DMS53 treated with DMSO at 0.1 percent for 48 hours (cell line): ENCODE measurements around the gene FOXO3.
"Not testable (repeated sequence)": the region's sequence is repeated elsewhere in the genome, so short reads cannot be mapped to it uniquely, and the experiment has no call there.

Experiments used
- DNase-seq: peaks from one replicate; lab custom pipeline; 2025; ENCODE audit not compliant: unreplicated experiment; lab: John Stamatoyannopoulos, UW

The FOXO3 gene

GRCh38 chr6:108555399-108556052, 5.2 kb upstream of the FOXO3 start:
- DNase-seq = no peak

- no peak for DNase-seq
These were observed 4.5 kb upstream of the FOXO3 start for GRCh38 chr6:108556250-108556649.

GRCh38 chr6:108556866-108557493, 3.7 kb upstream of the FOXO3 start:
- no peak for DNase-seq

DNA sequence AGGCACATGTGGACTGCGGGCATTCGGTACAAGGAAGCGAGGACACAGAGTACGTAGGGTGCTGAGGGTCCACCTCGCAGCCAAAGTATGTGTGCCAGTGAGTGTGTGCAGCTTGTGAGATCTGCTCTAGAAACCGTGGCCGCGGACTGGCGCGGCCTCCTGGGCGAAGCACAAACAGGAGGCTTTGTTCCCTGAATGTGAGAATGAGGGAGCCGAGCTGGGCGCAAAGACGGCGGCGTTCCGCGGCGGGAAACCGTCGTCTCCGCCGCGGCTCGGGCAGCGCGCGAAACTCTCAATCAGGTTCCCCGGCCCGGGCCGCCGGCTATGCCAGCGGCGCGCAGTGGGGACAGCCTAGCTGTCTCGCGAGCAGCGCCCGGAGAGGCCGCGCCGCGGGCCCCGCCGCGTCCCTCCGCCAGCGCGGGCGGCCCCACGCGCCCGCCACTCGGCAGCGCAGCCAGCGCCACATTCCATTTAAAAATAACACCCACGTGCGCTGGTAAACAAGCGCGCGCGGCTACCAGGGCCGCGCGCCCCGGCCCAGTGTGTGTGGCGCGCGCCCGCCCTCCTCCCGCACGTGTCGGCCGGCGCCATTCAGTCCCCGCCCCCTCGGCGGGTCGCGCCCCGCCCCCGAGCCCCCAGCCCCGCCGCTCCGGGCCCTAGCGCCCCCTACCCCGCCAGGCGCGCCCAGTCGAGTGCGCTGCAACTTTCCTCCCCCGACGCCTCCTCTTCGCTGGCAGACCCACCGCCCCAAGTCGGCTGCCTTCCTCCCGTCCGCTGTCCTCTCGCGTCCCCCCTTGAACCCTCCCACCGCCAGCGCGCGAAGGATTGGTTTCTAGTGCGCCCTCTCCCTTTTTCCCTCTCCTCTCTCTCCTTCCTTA, 3.0 kb upstream of the FOXO3 start:
- peak; percentile 19 for DNase-seq

- peak; percentile 88 for DNase-seq
These were observed 2.2 kb upstream of the FOXO3 start for GRCh38 chr6:108558372-108559096.

DNA sequence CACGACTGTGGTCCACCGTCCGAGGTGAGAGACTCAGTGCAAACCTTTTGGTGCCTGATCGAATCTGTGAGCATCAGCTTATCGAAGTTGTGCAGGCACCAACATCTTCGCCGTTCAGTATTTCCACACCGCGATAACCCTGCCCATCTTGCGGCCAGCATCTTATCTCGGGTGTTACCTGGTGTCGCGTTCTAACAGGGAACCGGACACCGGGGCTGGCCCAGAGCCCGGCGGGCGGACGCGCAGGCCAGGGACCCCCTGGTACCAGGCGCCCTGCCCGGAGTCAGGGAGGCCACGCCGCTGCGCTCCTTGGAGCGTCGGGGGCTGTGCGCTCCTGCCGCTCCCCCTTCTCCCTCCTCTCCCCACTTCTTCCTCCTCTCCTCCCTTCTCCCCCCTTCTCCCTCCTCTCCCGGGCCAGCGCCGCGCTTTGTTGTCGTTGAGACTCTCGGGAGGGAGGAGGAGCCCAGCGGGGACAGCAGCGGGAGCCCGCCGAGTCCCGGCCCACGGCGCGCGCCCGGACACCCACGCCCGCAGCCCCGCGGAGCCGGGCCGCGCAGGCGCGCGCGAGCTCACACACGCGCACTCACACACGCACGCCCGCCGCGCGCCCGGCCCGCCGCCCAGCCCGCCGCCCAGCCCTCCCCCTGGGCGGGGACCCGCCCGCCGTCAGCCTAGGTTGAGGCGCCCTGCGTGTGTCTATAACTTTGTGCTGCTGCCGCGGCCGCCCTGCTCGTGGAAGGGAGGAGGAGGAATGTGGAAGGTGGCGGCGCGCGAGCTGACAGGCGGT, 1.4 kb upstream of the FOXO3 start:
- peak; percentile 68 for DNase-seq

GRCh38 chr6:108559884-108560462, 744 bp upstream of the FOXO3 start:
- peak; percentile 24 for DNase-seq

GRCh38 chr6:108561309-108561647, 561 bp downstream of the FOXO3 start:
- not testable (repeated sequence) for DNase-seq

GRCh38 chr6:108561742-108562502, 1.2 kb downstream of the FOXO3 start:
- peak; percentile 33 for DNase-seq

DNA sequence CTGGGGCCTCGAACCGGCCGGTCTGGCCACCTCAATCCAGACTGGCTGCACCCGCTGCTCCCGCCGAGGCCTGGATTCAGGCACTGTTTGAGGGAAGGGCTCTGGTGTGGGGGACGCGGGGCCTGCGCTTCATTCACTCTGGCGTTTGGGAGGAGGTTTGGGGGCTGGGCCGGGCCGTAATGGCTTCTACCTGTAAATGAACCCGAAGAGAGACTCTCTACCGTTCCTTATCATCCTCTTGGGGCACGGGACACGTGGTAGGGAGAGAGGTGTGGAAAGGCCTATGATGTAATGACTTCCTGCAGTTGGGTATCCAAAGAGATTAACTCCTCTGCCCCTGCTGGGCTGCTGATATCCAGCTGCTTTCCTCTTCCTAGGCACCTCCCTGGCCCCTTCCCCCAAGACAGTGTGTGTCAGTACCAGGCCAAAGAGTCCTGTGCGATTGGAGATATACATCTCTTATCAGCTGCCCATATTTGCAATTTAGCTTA, 1.8 kb downstream of the FOXO3 start:
- peak; percentile 42 for DNase-seq

DNA sequence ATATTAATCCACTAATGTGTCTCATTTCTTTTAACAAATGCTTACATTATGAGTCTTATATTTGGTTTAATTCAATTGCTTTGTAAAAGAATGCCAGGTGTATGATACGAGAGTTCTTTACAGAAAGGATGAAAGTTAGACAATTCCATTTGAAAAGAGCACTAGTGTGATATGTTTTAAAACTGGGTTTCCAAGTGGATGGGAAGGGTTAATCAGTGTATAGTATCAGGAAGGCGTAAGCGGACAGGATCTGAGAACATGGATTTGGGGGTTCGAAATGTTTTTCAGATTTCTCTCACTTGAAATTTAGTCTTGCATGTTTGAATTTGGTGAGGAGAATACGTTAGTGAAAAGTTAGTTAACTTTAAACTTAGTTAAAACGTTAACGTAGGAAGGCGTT, 2.6 kb downstream of the FOXO3 start:
- no peak for DNase-seq

DNA sequence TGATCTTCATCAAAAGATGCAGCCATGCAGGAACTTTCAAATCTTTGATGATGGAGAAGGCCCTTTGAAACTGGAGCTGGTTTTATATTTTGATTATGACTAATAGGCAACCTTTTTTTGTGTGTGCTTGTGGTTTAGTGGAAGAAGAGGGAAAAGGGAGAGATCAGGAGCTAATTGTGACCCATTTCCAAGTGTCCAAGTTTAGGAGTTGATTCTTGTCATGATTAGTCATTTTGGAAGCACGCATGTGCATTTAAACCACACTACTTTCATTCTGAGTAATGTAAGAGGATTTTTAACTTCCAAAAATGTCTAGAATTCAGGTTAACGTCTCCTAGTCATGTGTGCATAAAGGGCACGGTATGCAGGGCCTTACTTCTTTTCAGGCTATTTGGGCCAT, 3.5 kb downstream of the FOXO3 start:
- DNase-seq = no peak

DNA sequence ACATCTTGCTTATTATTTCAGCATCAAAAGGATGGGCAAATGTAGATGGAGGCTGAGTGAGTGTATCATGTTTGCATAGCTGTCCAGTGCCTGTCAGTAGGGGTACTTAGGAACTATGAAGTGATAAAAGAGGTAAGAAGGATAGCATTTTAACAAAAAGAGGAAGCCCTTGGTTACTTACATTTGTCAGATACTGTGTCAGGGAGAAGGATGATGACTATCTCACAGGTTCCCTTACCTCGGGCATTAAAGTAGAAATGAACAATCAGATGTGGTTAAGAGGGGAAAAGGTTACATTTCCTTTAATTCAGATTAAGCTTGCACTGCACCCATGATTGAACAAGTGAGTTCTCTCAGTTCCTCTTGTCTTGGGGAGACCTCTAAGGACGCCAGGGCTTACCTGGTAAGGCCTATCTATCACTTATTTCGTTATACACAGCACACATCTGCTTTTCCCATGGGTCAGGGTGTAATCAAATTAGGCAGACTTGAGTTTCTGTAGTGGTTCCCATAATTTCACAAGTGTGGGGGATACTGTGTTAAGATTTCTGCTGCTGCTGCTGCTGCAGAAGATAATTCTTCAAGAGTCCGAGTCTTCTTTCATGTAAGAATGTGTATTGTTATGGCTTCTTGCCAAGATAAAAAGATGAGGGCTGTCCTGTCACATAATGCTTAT, 4.5 kb downstream of the FOXO3 start:
- no peak for DNase-seq

- no peak for DNase-seq
These were observed 5.2 kb downstream of the FOXO3 start for GRCh38 chr6:108565893-108566292.

GRCh38 chr6:108566406-108566805, 5.7 kb downstream of the FOXO3 start:
- no peak for DNase-seq

- DNase-seq = no peak
These were observed 7.4 kb downstream of the FOXO3 start for GRCh38 chr6:108568101-108568500.

DNA sequence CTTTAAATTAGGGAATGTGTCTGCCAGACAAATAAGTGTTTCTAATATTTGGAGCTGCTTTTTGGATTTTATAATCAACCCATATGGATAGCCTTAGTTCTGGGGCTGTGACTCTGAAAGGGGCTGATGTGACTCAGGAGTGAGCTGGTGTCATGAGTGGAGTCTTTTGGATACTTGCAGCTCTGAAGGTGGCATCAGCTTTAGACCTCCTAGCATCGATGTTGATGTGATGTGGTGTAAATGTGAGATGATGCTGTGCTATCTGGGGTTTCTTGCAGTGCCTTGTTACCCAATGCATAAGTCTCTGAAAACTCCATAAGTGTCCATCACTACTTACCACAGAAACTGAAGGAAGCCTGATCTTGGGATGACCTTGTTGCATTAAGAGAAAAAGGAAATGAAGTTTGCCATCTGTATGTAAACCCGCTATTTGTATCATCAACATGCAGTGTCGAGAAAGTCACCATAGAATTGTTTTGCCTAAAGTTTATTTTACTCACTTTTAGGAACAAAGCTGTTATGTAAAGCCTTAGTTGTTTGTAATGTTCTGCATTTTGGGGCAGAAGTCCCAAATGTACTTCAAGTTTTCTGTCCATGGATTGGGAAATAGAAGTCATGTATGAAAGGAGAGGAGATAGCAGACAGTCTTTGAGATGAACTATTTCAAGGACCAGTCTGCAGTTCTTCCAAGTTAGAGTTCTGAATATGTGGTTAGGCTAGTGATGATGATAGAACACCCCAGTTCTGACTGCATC, 8.0 kb downstream of the FOXO3 start:
- DNase-seq = no peak

- no peak for DNase-seq
These were observed 9.8 kb downstream of the FOXO3 start for GRCh38 chr6:108570517-108570916.
